ENCODE data around the gene AMBRA1. TPM values are rescaled to one million over a fixed set of nuclear protein-coding genes. Genes with fewer than 3 reads are reported as not detected.
"Not testable (repeated sequence)": the region's sequence is repeated elsewhere in the genome, so short reads cannot be mapped to it uniquely, and the experiment has no call there.

Gene AMBRA1
- polyA plus RNA-seq, 3 donors from 2014 or later: 5.3 to 12.8 (median 7.4) TPM

DNA sequence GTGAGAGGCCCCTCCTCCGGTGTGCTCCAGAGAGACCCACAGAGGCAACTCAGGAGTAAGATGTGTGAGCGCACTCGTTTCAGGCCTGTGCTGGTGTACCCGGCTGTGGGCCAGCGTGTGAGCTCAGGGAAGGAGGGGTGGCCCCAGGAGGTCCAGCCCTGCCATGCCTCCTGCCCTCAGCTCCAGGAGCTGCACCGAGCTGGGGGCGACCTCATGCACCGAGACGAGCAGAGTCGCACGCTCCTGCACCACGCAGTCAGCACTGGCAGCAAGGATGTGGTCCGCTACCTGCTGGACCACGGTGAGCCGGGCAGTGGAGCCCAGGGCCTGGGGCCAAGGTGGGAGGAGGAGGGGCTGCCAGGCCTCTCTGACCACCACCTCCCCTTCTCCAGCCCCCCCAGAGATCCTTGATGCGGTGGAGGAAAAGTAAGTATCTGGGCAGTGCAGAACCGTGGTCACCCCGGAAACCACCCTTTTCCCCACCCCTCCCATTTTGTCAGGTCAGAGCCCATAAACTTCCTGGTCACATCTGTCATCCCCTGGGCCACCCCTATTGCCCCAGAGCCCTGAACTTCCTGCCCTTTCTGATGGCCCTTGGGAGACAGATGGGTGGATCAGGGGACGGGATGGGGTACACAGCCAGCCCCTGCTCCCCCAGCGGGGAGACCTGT, 214.9 kb downstream of the AMBRA1 start:
- Mint-ChIP-seq H3K4me1 (peaks cover 14 to 22% of the 10 kb centered on the region in 2 donors), H3K36me3 (peaks cover 0 to 8% (median 0%) of the 10 kb centered on the region in 3 donors), H3K27me3 (ENCODE audit: low read depth in 3 of 3) (peaks cover 4 to 7% (median 4%) of the 10 kb centered on the region in 3 donors), H3K4me3 (peak overlapping the region; percentile 27 to 63 (median 52)), H3K27ac (peak overlapping the region; percentile 59 to 87 (median 78)), H3K9me3 (no peaks in the 10 kb centered on the region)
- no peak for DNase-seq

DNA sequence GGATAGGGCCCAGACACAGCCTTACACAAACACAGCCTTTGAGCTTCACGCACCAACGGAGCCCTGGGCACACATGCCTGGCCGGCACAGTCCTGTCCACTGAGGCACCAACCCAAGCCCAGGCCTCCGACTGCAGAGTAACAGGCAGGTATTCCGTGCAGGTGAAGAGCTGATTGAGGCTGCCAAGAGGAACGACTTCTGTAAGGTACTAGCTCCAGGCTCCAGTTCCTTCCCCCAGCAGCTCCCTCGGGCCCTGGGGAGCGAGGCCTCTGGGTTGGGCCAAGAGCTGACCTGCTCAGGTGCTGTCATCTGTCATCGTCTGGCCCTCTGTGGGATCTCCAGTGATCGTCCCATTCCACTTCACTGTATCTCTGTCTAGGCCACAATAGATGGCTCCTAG, 215.5 kb downstream of the AMBRA1 start:
- H3K36me3 Mint-ChIP-seq: peaks cover 0 to 8% (median 0%) of the 10 kb centered on the region in 3 donors
- peak overlapping the region in 4 of 6 donors; percentile 20 to 78 (median 58) for H3K27ac Mint-ChIP-seq

GRCh38 chr11:46377831-46378230, 216.0 kb downstream of the AMBRA1 start:
- no peak for DNase-seq
- H3K27me3 Mint-ChIP-seq (ENCODE audit: low read depth in 3 of 3): peaks cover 3 to 4% (median 4%) of the 10 kb centered on the region in 3 donors
- H3K4me1 Mint-ChIP-seq: peaks cover 14 to 22% of the 10 kb centered on the region in 2 donors
- H3K36me3 Mint-ChIP-seq: peaks cover 0 to 8% (median 0%) of the 10 kb centered on the region in 3 donors
- no peak overlapping the region for H3K4me3 Mint-ChIP-seq
- H3K27ac Mint-ChIP-seq: peak overlapping the region in 2 of 6 donors; percentile 30 to 34
- H3K9me3 Mint-ChIP-seq: no peaks in the 10 kb centered on the region

More for the DNA sequence above, 215.5 kb downstream of the AMBRA1 start:
- no peaks in the 10 kb centered on the region for H3K9me3 Mint-ChIP-seq
- DNase-seq: no peak
- H3K4me1 Mint-ChIP-seq: peaks cover 14 to 22% of the 10 kb centered on the region in 2 donors
- H3K27me3 Mint-ChIP-seq (ENCODE audit: low read depth in 3 of 3): peaks cover 4% of the 10 kb centered on the region in 3 donors
- peak overlapping the region in 2 of 5 donors; percentile 18 to 46 for H3K4me3 Mint-ChIP-seq

- Mint-ChIP-seq H3K27ac (peak overlapping the region in 2 of 6 donors; percentile 30 to 45), H3K9me3 (no peaks in the 10 kb centered on the region), H3K4me1 (peaks cover 14 to 22% of the 10 kb centered on the region in 2 donors), H3K4me3 (no peak overlapping the region), H3K36me3 (peaks cover 0 to 8% (median 0%) of the 10 kb centered on the region in 3 donors), H3K27me3 (ENCODE audit: low read depth in 3 of 3) (peaks cover 3 to 4% (median 4%) of the 10 kb centered on the region in 3 donors)
- DNase-seq: no peak
Measured at GRCh38 chr11:46377290-46377689, 216.5 kb downstream of the AMBRA1 start.

DNA sequence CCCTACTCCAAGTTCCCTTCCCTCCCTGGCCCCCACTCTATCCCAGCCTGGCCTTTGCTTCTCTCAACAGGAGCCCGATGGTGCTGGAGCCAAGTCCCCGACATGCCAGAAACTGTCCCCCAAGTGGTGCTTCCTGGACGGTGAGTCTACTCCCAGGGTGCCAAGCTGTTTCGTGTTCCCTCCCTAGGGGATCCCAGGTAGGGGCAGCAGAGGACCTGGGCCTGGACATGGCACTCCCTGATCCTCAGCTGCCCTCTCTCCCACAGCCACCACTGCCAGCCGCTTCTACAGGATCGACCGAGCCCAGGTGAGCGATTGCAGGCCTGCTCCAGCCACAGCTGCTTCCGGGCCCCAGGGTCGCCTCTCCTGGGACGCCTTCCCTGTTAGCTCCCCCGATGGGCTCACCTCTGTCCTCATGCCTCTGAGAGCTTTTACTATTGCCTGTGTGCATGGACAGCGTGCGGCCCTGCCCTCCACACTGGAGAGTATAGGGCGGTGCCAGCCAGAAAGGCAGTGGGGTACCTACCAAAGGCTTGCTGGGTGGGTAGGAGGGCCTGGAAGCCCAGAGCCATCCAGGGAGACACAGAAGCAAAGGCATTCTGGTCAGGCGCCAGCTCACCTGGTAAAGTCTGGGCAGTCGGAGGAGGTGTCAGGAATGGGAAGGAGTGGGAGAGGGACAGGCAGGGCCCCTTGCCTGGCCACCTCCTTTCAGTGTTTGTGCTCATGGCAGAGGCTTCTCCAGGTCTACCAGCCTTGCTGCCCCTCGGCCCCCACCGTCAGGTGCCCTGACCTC, 217.4 kb downstream of the AMBRA1 start:
- Mint-ChIP-seq H3K4me3 (no peak overlapping the region), H3K27ac (no peak overlapping the region), H3K36me3 (peaks cover 0 to 11% (median 0%) of the 10 kb centered on the region in 3 donors), H3K9me3 (no peaks in the 10 kb centered on the region), H3K4me1 (peaks cover 14 to 18% of the 10 kb centered on the region in 2 donors), H3K27me3 (ENCODE audit: low read depth in 3 of 3) (peaks cover 0 to 3% (median 2%) of the 10 kb centered on the region in 3 donors)
- no peak for DNase-seq

DNA sequence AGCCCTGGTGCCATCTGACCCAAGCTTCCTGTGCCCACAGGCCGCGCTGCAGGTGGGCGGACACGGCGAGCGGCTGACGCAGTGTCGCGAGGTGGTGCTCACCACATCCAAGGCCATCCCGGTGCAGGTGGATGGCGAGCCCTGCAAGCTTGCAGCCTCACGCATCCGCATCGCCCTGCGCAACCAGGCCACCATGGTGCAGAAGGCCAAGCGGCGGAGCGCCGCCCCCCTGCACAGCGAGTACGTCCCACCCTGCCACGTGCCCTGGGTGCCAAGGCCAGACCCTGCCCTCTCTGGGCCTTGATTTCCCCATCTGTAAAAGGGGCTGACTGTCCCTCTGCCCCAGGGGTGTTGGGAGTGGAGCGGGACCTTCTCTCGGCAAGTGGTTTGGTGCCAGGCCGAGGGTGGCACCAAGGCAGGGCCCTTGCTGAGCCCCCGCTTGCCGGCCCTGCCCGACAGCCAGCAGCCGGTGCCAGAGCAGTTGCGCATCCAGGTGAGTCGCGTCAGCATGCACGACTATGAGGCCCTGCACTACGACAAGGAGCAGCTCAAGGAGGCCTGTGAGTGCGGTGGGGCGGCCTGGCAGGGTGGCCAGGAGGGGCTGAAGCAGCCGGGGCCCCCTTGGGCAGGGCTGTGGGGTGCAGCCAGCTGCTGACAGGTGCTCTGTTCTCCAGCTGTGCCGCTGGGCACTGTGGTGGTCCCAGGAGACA, 218.3 kb downstream of the AMBRA1 start:
- H3K4me3 Mint-ChIP-seq: no peak overlapping the region
- H3K36me3 Mint-ChIP-seq: peaks cover 0 to 11% (median 0%) of the 10 kb centered on the region in 3 donors
- H3K4me1 Mint-ChIP-seq: peaks cover 14 to 16% of the 10 kb centered on the region in 2 donors

DNA sequence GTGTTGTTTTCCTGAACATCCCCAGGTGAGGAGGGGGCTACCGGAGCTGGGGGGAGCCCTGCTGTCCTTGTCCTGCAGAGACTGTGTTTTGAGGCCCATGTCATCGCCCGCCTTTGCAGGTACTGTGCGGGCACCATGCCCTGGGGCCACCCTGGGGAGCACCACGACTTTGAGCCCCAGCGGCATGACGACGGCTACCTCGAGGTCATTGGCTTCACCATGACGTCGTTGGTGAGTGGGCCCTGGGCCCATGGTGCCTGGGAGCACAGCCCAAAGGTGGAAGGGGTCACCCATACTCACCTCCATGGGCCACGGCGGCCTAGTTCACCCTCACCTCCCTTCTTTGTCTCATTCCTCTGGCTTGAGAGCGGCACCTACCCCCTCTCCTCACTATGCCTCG, 219.0 kb downstream of the AMBRA1 start:
- Mint-ChIP-seq H3K9me3 (no peaks in the 10 kb centered on the region), H3K4me3 (no peak overlapping the region), H3K4me1 (peaks cover 14 to 17% of the 10 kb centered on the region in 2 donors), H3K27me3 (ENCODE audit: low read depth in 3 of 3) (peaks cover 0 to 4% (median 3%) of the 10 kb centered on the region in 3 donors), H3K27ac (no peak overlapping the region), H3K36me3 (peaks cover 0 to 16% (median 3%) of the 10 kb centered on the region in 3 donors)
- DNase-seq: no peak

More for the DNA sequence above, 218.3 kb downstream of the AMBRA1 start:
- no peaks in the 10 kb centered on the region for H3K9me3 Mint-ChIP-seq
- DNase-seq: no peak
- no peak overlapping the region for H3K27ac Mint-ChIP-seq
- peaks cover 2 to 3% (median 2%) of the 10 kb centered on the region in 3 donors for H3K27me3 Mint-ChIP-seq (ENCODE audit: low read depth in 3 of 3)

- Mint-ChIP-seq H3K36me3 (peaks cover 0 to 20% (median 7%) of the 10 kb centered on the region in 3 donors), H3K4me1 (peaks cover 7 to 16% of the 10 kb centered on the region in 2 donors), H3K27me3 (ENCODE audit: low read depth in 3 of 3) (peaks cover 0 to 7% (median 0%) of the 10 kb centered on the region in 3 donors), H3K9me3 (no peaks in the 10 kb centered on the region), H3K27ac (no peak overlapping the region), H3K4me3 (no peak overlapping the region)
- no peak for DNase-seq
Measured at GRCh38 chr11:46373787-46374740, 219.8 kb downstream of the AMBRA1 start.

DNA sequence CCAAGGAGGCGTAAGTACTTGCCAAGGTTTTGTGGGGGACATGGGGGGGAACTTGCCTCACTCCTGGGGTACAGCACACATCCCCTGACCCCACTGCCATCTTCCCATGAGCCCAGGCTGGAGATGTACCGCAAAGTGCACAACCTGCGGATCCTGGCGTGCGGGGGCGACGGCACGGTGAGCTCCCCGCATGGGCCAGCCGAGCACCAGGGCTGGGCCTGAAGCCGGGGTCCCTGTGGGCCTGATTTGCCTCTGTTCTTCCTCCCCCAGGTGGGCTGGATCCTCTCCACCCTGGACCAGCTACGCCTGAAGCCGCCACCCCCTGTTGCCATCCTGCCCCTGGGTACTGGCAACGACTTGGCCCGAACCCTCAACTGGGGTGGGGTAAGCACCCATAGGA, 221.3 kb downstream of the AMBRA1 start:
- H3K9me3 Mint-ChIP-seq; DNase-seq; H3K4me3 Mint-ChIP-seq; H3K27me3 Mint-ChIP-seq (ENCODE audit: low read depth in 3 of 3): not testable (repeated sequence)
- peaks cover 0 to 22% (median 7%) of the 10 kb centered on the region in 3 donors for H3K36me3 Mint-ChIP-seq
- peaks cover 12% of the 10 kb centered on the region in 2 donors for H3K4me1 Mint-ChIP-seq
- H3K27ac Mint-ChIP-seq: peak overlapping the region in 1 of 6 donors; percentile 22

DNA sequence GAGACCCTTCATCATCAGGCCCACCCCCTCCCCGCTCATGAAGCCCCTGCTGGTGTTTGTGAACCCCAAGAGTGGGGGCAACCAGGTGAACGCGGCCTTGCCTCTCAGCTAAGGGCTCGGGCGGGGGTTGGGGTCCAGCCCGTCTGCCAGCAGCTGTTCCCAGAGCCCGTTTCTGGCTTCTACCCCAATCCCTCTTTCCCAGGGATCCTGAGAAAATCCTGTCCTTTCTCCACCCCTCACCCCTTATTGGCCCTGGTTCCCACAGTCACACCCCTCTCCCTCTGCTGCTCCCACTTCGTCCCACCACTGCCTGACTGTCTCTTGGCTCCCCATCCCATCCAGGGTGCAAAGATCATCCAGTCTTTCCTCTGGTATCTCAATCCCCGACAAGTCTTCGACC, 221.7 kb downstream of the AMBRA1 start:
- DNase-seq: no peak
- Mint-ChIP-seq H3K27ac (peak overlapping the region in 1 of 6 donors; percentile 22), H3K4me3 (no peak overlapping the region), H3K9me3 (no peaks in the 10 kb centered on the region), H3K27me3 (ENCODE audit: low read depth in 3 of 3) (peaks cover 0 to 8% (median 2%) of the 10 kb centered on the region in 3 donors), H3K36me3 (peaks cover 0 to 18% (median 7%) of the 10 kb centered on the region in 3 donors), H3K4me1 (peaks cover 15 to 16% of the 10 kb centered on the region in 2 donors)

DNA sequence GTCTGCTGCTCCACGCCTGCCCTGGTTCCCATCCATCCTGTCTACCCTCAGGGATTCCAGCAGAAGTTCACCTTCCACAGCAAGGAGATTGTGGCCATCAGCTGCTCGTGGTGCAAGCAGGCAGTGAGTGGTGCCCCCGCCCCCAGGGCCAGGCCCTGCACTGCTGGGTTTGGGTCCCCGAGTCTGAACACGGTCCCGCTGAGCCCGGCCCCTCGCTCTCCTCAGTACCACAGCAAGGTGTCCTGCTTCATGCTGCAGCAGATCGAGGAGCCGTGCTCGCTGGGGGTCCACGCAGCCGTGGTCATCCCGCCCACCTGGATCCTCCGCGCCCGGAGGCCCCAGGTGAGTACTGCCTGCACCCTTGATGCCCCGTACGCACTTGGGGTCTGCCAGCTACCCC, 222.6 kb downstream of the AMBRA1 start:
- not testable (repeated sequence) for H3K4me3 Mint-ChIP-seq; DNase-seq; H3K27me3 Mint-ChIP-seq (ENCODE audit: low read depth in 3 of 3); H3K9me3 Mint-ChIP-seq; H3K27ac Mint-ChIP-seq
- peaks cover 15 to 18% of the 10 kb centered on the region in 2 donors for H3K4me1 Mint-ChIP-seq
- peaks cover 0 to 18% (median 7%) of the 10 kb centered on the region in 3 donors for H3K36me3 Mint-ChIP-seq

GRCh38 chr11:46370253-46370652, 223.6 kb downstream of the AMBRA1 start:
- H3K27me3 Mint-ChIP-seq (ENCODE audit: low read depth in 3 of 3): peaks cover 0 to 8% (median 2%) of the 10 kb centered on the region in 3 donors
- H3K9me3 Mint-ChIP-seq: no peaks in the 10 kb centered on the region
- no peak overlapping the region for H3K4me3 Mint-ChIP-seq
- peak overlapping the region in 2 of 6 donors; percentile 30 to 39 for H3K27ac Mint-ChIP-seq
- H3K4me1 Mint-ChIP-seq: peaks cover 23 to 26% of the 10 kb centered on the region in 2 donors
- DNase-seq: no peak
- H3K36me3 Mint-ChIP-seq: peaks cover 0 to 18% (median 7%) of the 10 kb centered on the region in 3 donors

Data from immature natural killer cell (primary cell).